Upper lobe of right lung (tissue), 1 donor: ENCODE data around the gene SPATA9. TPM values are rescaled to one million over a fixed set of nuclear protein-coding genes. Genes with fewer than 3 reads are reported as not detected.
"Not testable (repeated sequence)": the region's sequence is repeated elsewhere in the genome, so short reads cannot be mapped to it uniquely, and the experiment has no call there.

Source experiments
- ATAC-seq: fragments of 200-7000 bp; cut with Tn5 transposase; one replicate; pipeline ENCODE4 v1.9.1; 2020; ENCODE audit warnings: mild to moderate bottlenecking, moderate library complexity
- DNase-seq: peaks from one replicate; pipeline ENCODE4 v3.0.0-alpha.2; 2020
- H3K27ac ChIP-seq: fragments of 200-600 bp; one replicate; pipeline ENCODE4 v1.8.0; 2022
- H3K27me3 ChIP-seq: fragments of 200-600 bp; one replicate; pipeline ENCODE4 v1.8.0; 2022; ENCODE audit warnings: mild to moderate bottlenecking
- H3K36me3 ChIP-seq: fragments of 200-600 bp; one replicate; pipeline ENCODE4 v1.8.0; 2022
- H3K4me1 ChIP-seq: fragments of 200-600 bp; one replicate; pipeline ENCODE4 v1.8.0; 2022
- H3K4me3 ChIP-seq: fragments of 200-600 bp; one replicate; pipeline ENCODE4 v1.8.0; 2022; ENCODE audit warnings: mild to moderate bottlenecking
- H3K9me3 ChIP-seq: fragments of 200-600 bp; one replicate; pipeline ENCODE4 v1.8.0; 2022
- intact Hi-C: fragments of 100-400 bp; cut with DNase I; formaldehyde crosslinking; loops from one replicate; pipeline ENCODE4 v1.11.0; 2022
- total RNA-seq: library from RNA; stranded (reverse); fragmentation: NEBNext Ultra II Directional; extraction: Animal tissue kit (Norgen Biotek cat#: 25700); gene quantifications from one replicate; pipeline ENCODE4 v1.2.1, GENCODE V29; 2021
- TF ChIP-seq, protein P1 (sequence below): fragments of 200-600 bp; IDR thresholded peaks from one replicate; pipeline ENCODE4 v1.8.0; 2022; ENCODE audit warnings: antibody characterized with exemption
- donor health status: DM: no; HTN: yes; CAD: no; lungs with severe emphysema.

Gene SPATA9
- total RNA-seq, 1 donor from 2014 or later, result not detected

DNA sequence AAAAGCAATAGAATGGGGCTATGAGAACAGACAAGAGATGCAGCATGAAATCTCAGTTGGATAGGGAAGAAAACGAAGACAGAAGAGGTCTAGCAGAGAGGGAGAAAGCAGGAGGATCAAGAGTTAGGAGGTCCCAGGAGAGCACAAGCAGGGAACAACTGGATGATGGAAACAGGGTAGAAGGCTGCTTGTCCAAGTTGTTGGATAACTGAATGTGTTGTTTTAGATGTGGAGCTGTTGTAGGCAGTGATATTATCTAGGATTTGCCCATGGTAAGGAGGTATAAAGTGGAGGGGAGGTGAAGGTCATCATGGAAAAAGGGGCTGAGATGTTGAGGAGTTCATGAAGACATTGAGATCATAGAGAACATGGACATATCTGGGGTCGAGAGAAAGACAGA lies 35.9 kb upstream of the SPATA9 start:
- Histone ChIP-seq H3K36me3 (no peaks in the 10 kb centered on the region), H3K9me3 (no peaks in the 10 kb centered on the region), H3K4me1 (no peaks in the 10 kb centered on the region), H3K4me3 (no peak overlapping the region), H3K27ac (no peak overlapping the region), H3K27me3 (no peaks in the 10 kb centered on the region)
- TF ChIP-seq, protein P1, sequence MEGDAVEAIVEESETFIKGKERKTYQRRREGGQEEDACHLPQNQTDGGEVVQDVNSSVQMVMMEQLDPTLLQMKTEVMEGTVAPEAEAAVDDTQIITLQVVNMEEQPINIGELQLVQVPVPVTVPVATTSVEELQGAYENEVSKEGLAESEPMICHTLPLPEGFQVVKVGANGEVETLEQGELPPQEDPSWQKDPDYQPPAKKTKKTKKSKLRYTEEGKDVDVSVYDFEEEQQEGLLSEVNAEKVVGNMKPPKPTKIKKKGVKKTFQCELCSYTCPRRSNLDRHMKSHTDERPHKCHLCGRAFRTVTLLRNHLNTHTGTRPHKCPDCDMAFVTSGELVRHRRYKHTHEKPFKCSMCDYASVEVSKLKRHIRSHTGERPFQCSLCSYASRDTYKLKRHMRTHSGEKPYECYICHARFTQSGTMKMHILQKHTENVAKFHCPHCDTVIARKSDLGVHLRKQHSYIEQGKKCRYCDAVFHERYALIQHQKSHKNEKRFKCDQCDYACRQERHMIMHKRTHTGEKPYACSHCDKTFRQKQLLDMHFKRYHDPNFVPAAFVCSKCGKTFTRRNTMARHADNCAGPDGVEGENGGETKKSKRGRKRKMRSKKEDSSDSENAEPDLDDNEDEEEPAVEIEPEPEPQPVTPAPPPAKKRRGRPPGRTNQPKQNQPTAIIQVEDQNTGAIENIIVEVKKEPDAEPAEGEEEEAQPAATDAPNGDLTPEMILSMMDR, result no peak
- DNase-seq (no peak), ATAC-seq (no peak)
- intact Hi-C loops, result no loop called here

DNA sequence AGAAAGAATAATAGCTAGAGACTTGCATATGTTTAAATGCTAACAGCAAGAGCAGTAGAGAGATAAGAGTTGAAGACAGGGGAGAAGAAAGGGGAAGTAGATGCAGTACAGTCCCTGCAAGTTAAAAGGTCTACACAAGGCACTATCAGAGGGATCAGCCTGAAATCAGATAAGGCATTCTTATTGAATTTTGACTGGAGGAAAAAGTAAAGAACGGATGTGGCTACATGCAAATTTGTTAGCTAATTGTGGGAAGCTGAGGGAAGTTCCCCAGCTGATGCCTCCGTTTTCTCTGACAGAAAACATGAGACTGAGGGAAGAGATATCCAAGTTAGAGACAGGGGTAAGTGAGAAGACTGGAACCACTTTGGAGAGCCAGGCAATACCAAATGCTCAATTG lies 35.4 kb upstream of the SPATA9 start:
- H3K4me3 ChIP-seq, result no peak overlapping the region
- DNase-seq (no peak), ATAC-seq (peak; percentile 49)
- TF ChIP-seq, protein P1, result no peak
- intact Hi-C loops, result no loop called here
- H3K9me3 ChIP-seq, result no peaks in the 10 kb centered on the region
- no peaks in the 10 kb centered on the region for H3K4me1 ChIP-seq
- H3K27ac ChIP-seq, result no peak overlapping the region
- H3K27me3 ChIP-seq, result no peaks in the 10 kb centered on the region
- H3K36me3 ChIP-seq, result no peaks in the 10 kb centered on the region

DNA sequence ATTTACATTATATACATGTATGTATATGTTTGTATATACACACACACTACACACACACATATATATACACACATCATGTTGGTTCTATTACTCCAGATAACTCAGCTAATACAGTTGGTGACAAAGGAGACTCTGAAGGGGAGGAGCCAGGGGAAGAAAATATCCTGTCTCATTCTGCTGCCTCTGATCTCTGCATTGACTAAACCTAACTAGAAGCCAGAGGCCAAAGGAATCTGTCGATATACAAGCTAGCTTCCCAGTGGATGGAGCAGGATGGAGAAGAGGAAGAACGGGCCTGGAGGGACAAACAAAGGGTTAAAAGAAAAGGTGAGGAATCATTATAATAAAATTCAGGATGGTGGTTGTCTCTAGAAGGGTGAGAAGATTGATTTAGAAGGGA lies 34.6 kb upstream of the SPATA9 start:
- no peak overlapping the region for H3K4me3 ChIP-seq
- intact Hi-C loops, result no loop called here
- no peak overlapping the region for H3K27ac ChIP-seq
- H3K27me3 ChIP-seq, result no peaks in the 10 kb centered on the region
- H3K4me1 ChIP-seq, result no peaks in the 10 kb centered on the region
- H3K9me3 ChIP-seq, result no peaks in the 10 kb centered on the region
- no peak for ATAC-seq
- TF ChIP-seq, protein P1, result no peak
- H3K36me3 ChIP-seq, result no peaks in the 10 kb centered on the region
- DNase-seq, result no peak

DNA sequence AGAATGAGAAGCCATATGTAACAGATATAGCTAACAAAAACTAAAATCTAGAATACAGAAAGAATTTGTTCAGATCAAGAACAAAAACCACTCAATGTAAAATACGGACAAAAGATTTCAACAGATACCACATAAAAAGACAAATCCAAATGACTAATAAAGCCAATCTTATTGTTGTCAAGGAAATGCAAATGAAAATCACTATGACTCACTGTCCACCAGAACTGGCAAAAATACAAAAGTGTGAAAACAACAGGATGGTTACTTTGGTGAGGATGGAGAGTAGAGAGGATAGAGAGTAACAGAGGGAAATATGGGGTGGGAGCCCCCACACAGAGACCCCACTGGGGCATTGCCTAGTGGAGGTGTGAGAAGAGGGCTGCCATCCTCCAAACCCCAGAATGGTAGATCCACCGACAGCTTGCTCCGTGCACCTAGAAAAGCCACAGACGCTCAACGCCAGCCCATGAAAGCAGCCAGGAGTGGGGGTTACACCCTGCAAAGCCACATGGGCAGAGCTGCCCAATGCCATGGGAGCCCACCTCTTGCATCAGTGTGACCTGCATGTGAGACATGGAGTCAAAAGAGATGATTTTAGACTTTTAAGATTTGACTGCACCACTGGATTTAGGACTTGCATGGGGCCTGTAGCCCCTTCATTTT lies 33.1 kb upstream of the SPATA9 start:
- Histone ChIP-seq H3K9me3 (no peaks in the 10 kb centered on the region), H3K4me3 (no peak overlapping the region), H3K27ac (no peak overlapping the region), H3K27me3 (no peaks in the 10 kb centered on the region), H3K36me3 (no peaks in the 10 kb centered on the region), H3K4me1 (no peaks in the 10 kb centered on the region)
- ATAC-seq, result no peak
- TF ChIP-seq, protein P1, result no peak
- DNase-seq, result no peak
- intact Hi-C loops, result no loop called here

DNA sequence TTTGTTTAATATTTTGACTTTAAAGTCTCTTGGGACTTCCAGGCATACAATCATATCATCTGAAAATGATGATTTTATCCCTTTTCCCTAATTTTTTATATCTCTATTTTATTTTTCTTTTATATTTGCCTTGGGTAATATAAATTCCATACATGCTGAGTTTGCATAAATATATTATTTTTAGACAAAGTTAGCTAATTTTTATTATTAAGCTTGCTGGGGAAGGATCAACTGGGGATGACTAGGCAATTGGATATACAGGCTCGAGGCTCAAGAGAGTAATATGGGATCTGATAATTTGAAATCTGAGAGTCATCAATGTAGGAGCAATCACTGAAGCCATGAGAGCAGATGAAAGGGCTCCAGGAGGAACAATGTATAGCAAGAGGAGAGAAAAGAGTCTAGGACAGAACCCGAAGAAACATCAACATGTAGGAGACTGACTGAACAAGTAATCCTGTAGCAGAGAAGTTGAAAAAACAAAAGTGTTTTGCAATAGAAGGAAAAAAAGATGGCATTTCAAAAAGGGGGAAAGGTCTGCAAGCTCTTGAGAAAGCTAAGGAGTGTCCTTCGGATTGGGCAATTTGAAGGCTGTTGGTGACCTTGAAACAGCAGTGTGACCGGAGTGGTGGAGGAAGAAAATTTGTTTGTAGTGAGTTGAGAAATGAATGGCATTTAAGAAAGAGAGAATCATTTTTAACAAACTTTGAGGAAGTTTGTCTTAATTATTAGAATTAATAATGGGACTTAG lies 31.3 kb upstream of the SPATA9 start:
- no peak for ATAC-seq

DNA sequence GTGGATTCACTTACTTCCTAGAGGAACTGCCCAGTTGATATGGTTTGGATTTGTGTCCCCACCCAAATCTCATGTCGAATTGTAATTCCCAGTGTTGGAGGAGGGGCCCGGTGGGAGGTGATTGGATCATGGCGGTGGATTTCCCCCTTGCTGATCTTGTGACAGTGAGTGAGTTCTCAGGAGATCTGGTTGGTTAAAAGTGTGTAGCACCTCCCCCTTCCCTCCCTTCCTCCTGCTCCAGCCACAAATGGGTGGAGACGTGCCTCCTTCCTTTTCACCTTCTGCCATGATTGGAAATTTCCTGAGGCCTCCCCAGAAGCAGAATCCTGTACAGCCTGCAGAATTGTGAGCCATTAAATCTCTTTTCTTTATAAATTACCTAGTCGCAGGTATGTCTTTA lies 30.5 kb upstream of the SPATA9 start:
- H3K27ac ChIP-seq, DNase-seq, H3K9me3 ChIP-seq, H3K4me1 ChIP-seq, H3K4me3 ChIP-seq, intact Hi-C loops, H3K36me3 ChIP-seq, H3K27me3 ChIP-seq, ATAC-seq: not testable (repeated sequence)

More for the DNA sequence above, 31.3 kb upstream of the SPATA9 start:
- TF ChIP-seq, protein P1, result no peak
- Histone ChIP-seq H3K9me3 (no peaks in the 10 kb centered on the region), H3K4me3 (no peak overlapping the region), H3K27ac (no peak overlapping the region), H3K4me1 (no peaks in the 10 kb centered on the region), H3K36me3 (no peaks in the 10 kb centered on the region), H3K27me3 (no peaks in the 10 kb centered on the region)
- DNase-seq, result no peak
- intact Hi-C loops, result no loop called here
